ENCODE measurements around the gene QRICH2.

QRICH2 gene

GRCh38 chr17:76255801-76256429 is 52.2 kb downstream of the QRICH2 start:
- no peak for TF ChIP-seq TCF12 (IDR thresholded peaks at IDR 0.05; ENCODE audit: low read depth)
- no peak for TF ChIP-seq EP300 (IDR thresholded peaks at IDR 0.05; ENCODE audit: borderline replicate concordance)
- no peak for TF ChIP-seq CREB1 (IDR thresholded peaks at IDR 0.05; ENCODE audit: low read depth)

- TF ChIP-seq EGR1 (IDR thresholded peaks at IDR 0.05) (no peak), TCF12 (IDR thresholded peaks at IDR 0.05; ENCODE audit: low read depth) (no peak), NFIC (IDR thresholded peaks at IDR 0.05) (no peak), TEAD4 (IDR thresholded peaks at IDR 0.05) (no peak), TAF1 (IDR thresholded peaks at IDR 0.05; ENCODE audit: low read depth) (no peak), RAD21 (IDR thresholded peaks at IDR 0.05; ENCODE audit: low read depth) (no peak), YY1 (IDR thresholded peaks at IDR 0.05; ENCODE audit: low read depth) (no peak), ZBTB7A (IDR thresholded peaks at IDR 0.05; ENCODE audit: low read depth) (no peak), EP300 (IDR thresholded peaks at IDR 0.05; ENCODE audit: borderline replicate concordance) (no peak), CREB1 (IDR thresholded peaks at IDR 0.05; ENCODE audit: low read depth) (no peak), USF1 (IDR thresholded peaks at IDR 0.05) (no peak), REST (IDR thresholded peaks at IDR 0.05; ENCODE audit: low read depth) (no peak), CEBPB (IDR thresholded peaks at IDR 0.05) (no peak), FOXM1 (IDR thresholded peaks at IDR 0.05; ENCODE audit: borderline replicate concordance, low read depth) (no peak)
These were observed 53.8 kb downstream of the QRICH2 start for GRCh38 chr17:76254275-76254674.

- no peak for TF ChIP-seq TEAD4 (IDR thresholded peaks at IDR 0.05)
These were observed 54.2 kb downstream of the QRICH2 start for GRCh38 chr17:76253841-76254240.

- TF ChIP-seq EP300 (IDR thresholded peaks at IDR 0.05; ENCODE audit: borderline replicate concordance) = no peak
- no peak for TF ChIP-seq TCF12 (IDR thresholded peaks at IDR 0.05; ENCODE audit: low read depth)
- TF ChIP-seq FOXM1 (IDR thresholded peaks at IDR 0.05; ENCODE audit: borderline replicate concordance, low read depth) = no peak
- TF ChIP-seq CEBPB (IDR thresholded peaks at IDR 0.05) = no peak
- no peak for TF ChIP-seq REST (IDR thresholded peaks at IDR 0.05; ENCODE audit: low read depth)
- TF ChIP-seq YY1 (IDR thresholded peaks at IDR 0.05; ENCODE audit: low read depth) = no peak
- TF ChIP-seq RAD21 (IDR thresholded peaks at IDR 0.05; ENCODE audit: low read depth) = no peak
These were observed 55.8 kb downstream of the QRICH2 start for GRCh38 chr17:76252040-76252954.

- no peak for TF ChIP-seq USF1 (IDR thresholded peaks at IDR 0.05)
- no peak for TF ChIP-seq FOXM1 (IDR thresholded peaks at IDR 0.05; ENCODE audit: borderline replicate concordance, low read depth)
- no peak for TF ChIP-seq REST (IDR thresholded peaks at IDR 0.05; ENCODE audit: low read depth)
- no peak for TF ChIP-seq NFIC (IDR thresholded peaks at IDR 0.05)
- TF ChIP-seq TEAD4 (IDR thresholded peaks at IDR 0.05) = no peak
- TF ChIP-seq TCF12 (IDR thresholded peaks at IDR 0.05; ENCODE audit: low read depth) = no peak
- TF ChIP-seq YY1 (IDR thresholded peaks at IDR 0.05; ENCODE audit: low read depth) = no peak
- TF ChIP-seq EP300 (IDR thresholded peaks at IDR 0.05; ENCODE audit: borderline replicate concordance) = no peak
- TF ChIP-seq ZBTB7A (IDR thresholded peaks at IDR 0.05; ENCODE audit: low read depth) = no peak
- TF ChIP-seq CREB1 (IDR thresholded peaks at IDR 0.05; ENCODE audit: low read depth) = no peak
- TF ChIP-seq RAD21 (IDR thresholded peaks at IDR 0.05; ENCODE audit: low read depth) = no peak
- TF ChIP-seq TAF1 (IDR thresholded peaks at IDR 0.05; ENCODE audit: low read depth) = no peak
- TF ChIP-seq EGR1 (IDR thresholded peaks at IDR 0.05) = no peak
- TF ChIP-seq CEBPB (IDR thresholded peaks at IDR 0.05) = no peak
- no peak for TF ChIP-seq MAX (IDR thresholded peaks at IDR 0.05)
These were observed 56.5 kb downstream of the QRICH2 start for GRCh38 chr17:76251478-76252039.
